PC-9 (cell line): ENCODE data around the gene KIAA1191. TPM values are rescaled to one million over a fixed set of nuclear protein-coding genes. Genes with fewer than 3 reads are reported as not detected.
A peak's percentile ranks its signal among the peaks of the same experiment; 100 is the strongest.

Source experiments
- BruUV-seq: library from RNA; stranded (reverse); fragments of 400-500 nt; replicated peaks from 2 replicates; lab custom pipeline; 2021; lab: Mats Ljungman, UMichigan
- CTCF ChIA-PET: fragments of 300-600 bp; sonication (Branson Sonifier 250); formaldehyde crosslinking; loops from one replicate; lab custom pipeline; 2022; ENCODE audit warnings: antibody characterized with exemption; lab: Charles Lee
- POLR2A ChIA-PET: fragments of 300-600 bp; sonication (Branson Sonifier 250); formaldehyde crosslinking; loops from one replicate; lab custom pipeline; 2022; ENCODE audit warnings: antibody characterized with exemption; ENCODE audit not compliant: unreplicated experiment; lab: Charles Lee
- DNase-seq, 2 experiments: peaks; one replicate each; pipeline versions ENCODE4 v3.0.0 to v3.0.0-alpha.2; 2015 to 2022; ENCODE audit warnings: mixed read lengths in 1 of 2
- H2AFZ ChIP-seq: fragments of 200-600 bp; sonication (generic); 2 replicates; pipeline ENCODE4 v1.8.1; 2017; ENCODE audit warnings: antibody characterized with exemption
- H3F3A ChIP-seq: fragments of 200-600 bp; sonication (generic); 2 replicates; pipeline ENCODE4 v1.8.1; 2017; ENCODE audit warnings: antibody characterized with exemption, mild to moderate bottlenecking, low read depth; ENCODE audit not compliant: insufficient read depth
- H3K27ac ChIP-seq: fragments of 200-600 bp; sonication (generic); 2 replicates; pipeline ENCODE4 v1.6.1; 2016; ENCODE audit warnings: mixed run types
- H3K27me3 ChIP-seq: fragments of 200-600 bp; sonication (generic); 2 replicates; pipeline ENCODE4 v1.6.1; 2016; ENCODE audit warnings: low read depth, mixed run types; ENCODE audit not compliant: insufficient read depth
- H3K36me3 ChIP-seq: fragments of 200-600 bp; sonication (generic); 2 replicates; pipeline ENCODE4 v1.6.1; 2016; ENCODE audit warnings: low read depth, mixed run types
- H3K4me1 ChIP-seq: fragments of 200-600 bp; sonication (generic); replicated peaks from 2 replicates; pipeline ENCODE4 v1.6.1; 2016; ENCODE audit warnings: mixed run types; ENCODE audit not compliant: insufficient read depth
- H3K4me2 ChIP-seq: fragments of 200-600 bp; sonication (generic); 2 replicates; pipeline ENCODE4 v1.6.1; 2017; ENCODE audit warnings: mixed run types
- H3K4me3 ChIP-seq: fragments of 200-600 bp; sonication (generic); 2 replicates; pipeline ENCODE4 v1.6.1; 2016; ENCODE audit warnings: mixed run types
- H3K79me2 ChIP-seq: fragments of 200-600 bp; sonication (generic); 2 replicates; pipeline ENCODE4 v1.6.1; 2017; ENCODE audit warnings: low read depth, mixed run types
- H3K9me2 ChIP-seq: fragments of 200-600 bp; sonication (generic); 2 replicates; pipeline ENCODE4 v1.8.1; 2017; ENCODE audit warnings: mild to moderate bottlenecking; ENCODE audit not compliant: insufficient read depth
- H3K9me3 ChIP-seq: fragments of 200-600 bp; sonication (generic); 2 replicates; pipeline ENCODE4 v1.8.1; 2016; ENCODE audit warnings: low read depth; ENCODE audit not compliant: insufficient read depth
- H4K20me1 ChIP-seq: fragments of 200-600 bp; sonication (generic); 2 replicates; pipeline ENCODE4 v1.8.1; 2017; ENCODE audit not compliant: insufficient read depth
- CTCF ChIP-seq: fragments of 200-600 bp; sonication (generic); conservative IDR thresholded peaks from 2 replicates; pipeline ENCODE4 v1.6.1; 2017; ENCODE audit warnings: mixed run types, antibody characterized with exemption, mild to moderate bottlenecking, moderate library complexity
- EZH2 ChIP-seq: fragments of 200-600 bp; sonication (generic); IDR thresholded peaks from 2 replicates; pipeline ENCODE4 v1.8.0; 2017; ENCODE audit warnings: antibody characterized with exemption, low read depth
- intact Hi-C: fragments of 100-400 bp; cut with micrococcal nuclease; formaldehyde crosslinking; loops from one replicate; pipeline ENCODE4 v1.10.0; 2022; ENCODE audit not compliant: unreplicated experiment
- total RNA-seq: library from RNA; stranded (reverse); gene quantifications from 2 replicates; pipeline ENCODE4 v1.2.3, GENCODE V29; 2021

The KIAA1191 gene
- total RNA-seq, 1 experiment from 2014 or later = 115 TPM

DNA sequence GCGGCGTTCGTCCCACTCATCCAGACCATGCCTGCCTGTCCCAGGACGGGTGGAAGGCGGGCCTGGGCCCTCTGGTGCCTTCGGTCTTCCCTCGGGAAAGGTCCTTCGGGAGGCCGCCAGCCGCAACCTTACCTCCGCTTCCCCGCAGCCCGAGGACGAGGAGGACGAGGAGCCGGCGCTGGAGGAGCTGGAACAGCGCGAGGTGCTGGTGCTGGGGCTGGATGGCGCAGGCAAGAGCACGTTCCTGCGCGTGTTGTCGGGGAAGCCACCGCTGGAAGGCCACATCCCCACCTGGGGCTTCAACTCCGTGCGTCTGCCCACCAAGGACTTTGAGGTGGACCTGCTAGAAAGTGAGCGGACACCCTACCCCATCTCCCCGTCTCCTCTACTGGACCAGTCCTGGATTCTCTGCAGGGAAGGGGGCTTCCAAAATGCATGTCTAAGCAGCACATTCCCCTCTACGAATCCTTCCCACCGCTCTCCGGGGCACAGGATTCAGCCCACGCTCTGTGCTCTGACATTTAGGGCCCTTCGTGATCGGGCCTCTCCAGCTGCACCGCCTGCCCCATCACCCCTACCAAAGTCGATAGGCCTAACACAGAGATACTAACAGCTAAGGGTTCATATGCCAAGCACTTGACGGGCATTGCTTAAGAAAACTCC lies 4.8 kb upstream of the KIAA1191 start:
- H3K79me2 ChIP-seq = peaks cover 2% of the 10 kb centered on the region; the same call in 1 of the 2 replicates
- no peaks in the 10 kb centered on the region for H3K36me3 ChIP-seq
- H3K9me3 ChIP-seq = no peaks in the 10 kb centered on the region
- H3K27ac ChIP-seq = no peak overlapping the region
- H3K4me1 ChIP-seq = no peaks in the 10 kb centered on the region; the same call in 1 of the 2 replicates
- no peaks in the 10 kb centered on the region for H4K20me1 ChIP-seq
- H3K4me2 ChIP-seq = no peak overlapping the region
- no peak overlapping the region for H2AFZ ChIP-seq
- DNase-seq = no peak
- no peaks in the 10 kb centered on the region for H3K9me2 ChIP-seq
- no peaks in the 10 kb centered on the region for H3F3A ChIP-seq
- H3K4me3 ChIP-seq = no peak overlapping the region
- ChIA-PET CTCF (no interaction called here), POLR2A (no interaction called here)
- TF ChIP-seq EZH2 = no peak
- TF ChIP-seq CTCF = no peak
- intact Hi-C loops = no loop called here
- no peaks in the 10 kb centered on the region for H3K27me3 ChIP-seq
- BruUV-seq = no TSS peak

DNA sequence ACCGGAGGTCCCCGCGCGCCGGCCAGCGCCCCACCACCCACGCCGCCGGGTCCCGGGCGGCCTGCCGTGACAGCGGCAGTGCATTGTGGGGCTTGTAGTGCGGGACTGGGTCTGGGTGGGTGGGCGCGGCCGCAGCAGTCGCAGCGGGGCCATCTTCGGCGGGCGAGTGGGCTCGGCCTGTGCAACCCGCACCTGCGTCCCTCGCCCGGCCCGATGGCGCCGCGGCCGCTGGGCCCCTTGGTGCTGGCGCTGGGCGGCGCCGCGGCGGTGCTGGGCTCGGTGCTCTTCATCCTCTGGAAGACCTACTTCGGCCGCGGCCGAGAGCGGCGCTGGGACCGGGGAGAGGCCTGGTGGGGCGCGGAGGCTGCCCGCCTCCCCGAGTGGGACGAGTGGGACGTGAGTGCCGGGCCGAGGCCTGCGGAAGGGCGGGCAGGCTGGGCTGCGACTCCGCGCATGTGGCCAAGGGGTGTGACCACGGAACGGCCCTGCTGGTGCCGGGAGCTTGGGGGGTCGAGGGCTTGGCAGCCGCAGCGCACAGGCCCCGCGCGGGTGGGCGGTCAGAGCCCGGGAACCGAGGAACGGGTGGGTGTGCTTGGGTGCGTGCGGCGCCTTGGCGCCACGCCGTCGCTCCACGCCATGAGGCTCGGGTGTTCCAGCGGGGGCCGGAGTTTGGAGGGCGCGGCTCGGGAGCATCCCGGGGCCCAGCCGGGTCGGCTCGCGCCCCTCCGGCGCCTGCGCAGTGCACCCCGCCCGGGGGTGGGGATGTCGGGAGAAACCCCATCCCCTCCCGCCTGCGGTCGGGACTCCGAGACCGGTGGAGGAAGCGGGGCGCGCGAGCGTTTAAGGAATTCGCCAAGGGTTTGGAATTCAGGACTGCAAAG lies 4.0 kb upstream of the KIAA1191 start, which contains the start of gene ARL10:
TSS of gene ARL10 (plus strand) at position 137 of the 881 bp plus-strand sequence. CDS start at position 214, 77 bp downstream.
- DNase-seq = peak in 1 of 2 experiments; percentile 17
- no peak within 1 kb of the TSS for H3K4me2 ChIP-seq
- H3K27ac ChIP-seq = no peak within 1 kb of the TSS
- TF ChIP-seq EZH2 (no peak), CTCF (no peak)
- no peaks in the 10 kb centered on the region for H4K20me1 ChIP-seq
- H3K79me2 ChIP-seq = peaks cover 9% of the 10 kb centered on the region
- peaks cover under 1% of the 10 kb centered on the region; the same call in 1 of the 2 replicates for H3K4me1 ChIP-seq
- H3K9me3 ChIP-seq = no peaks in the 10 kb centered on the region
- intact Hi-C loops = no loop called here
- no peak within 1 kb of the TSS for H2AFZ ChIP-seq
- H3K9me2 ChIP-seq = no peaks in the 10 kb centered on the region
- CTCF ChIA-PET = no interaction called here
- H3K4me3 ChIP-seq = no peak within 1 kb of the TSS
- POLR2A ChIA-PET = no interaction called here
- H3F3A ChIP-seq = no peaks in the 10 kb centered on the region
- H3K27me3 ChIP-seq = no peaks in the 10 kb centered on the region
- no TSS peak for BruUV-seq
- H3K36me3 ChIP-seq = no peaks in the 10 kb centered on the region

DNA sequence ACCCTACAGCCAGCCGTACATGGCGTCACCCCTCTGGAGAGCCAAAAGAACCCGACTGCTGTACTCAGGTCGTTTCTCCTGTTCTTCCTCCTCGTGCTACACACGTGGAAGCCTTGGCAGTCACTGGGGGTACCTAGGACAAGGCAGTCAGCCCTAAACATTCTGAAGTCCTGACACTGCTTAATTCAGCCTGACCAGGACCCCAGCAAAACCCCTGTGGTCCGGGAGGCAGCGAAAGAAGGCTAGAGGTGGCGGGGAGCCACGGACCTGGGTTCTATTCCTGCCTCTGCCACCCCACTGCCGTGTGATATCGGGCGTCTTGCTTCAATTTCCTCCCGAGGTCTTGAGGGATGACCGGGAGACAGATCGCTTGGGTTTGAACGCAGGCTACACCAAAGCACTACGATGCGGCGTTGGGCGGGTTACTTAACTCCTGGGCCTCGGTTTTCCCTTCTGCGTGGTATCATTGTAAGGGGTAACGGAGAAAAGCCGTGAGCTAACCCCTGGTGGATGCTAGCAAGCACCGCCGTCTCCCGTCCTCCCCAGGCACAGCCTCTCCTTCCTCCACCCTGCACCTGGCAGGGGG lies 3.3 kb upstream of the KIAA1191 start:
- Histone ChIP-seq H3K27me3 (no peaks in the 10 kb centered on the region), H2AFZ (no peak overlapping the region), H3K27ac (no peak overlapping the region), H3K4me2 (no peak overlapping the region), H4K20me1 (no peaks in the 10 kb centered on the region), H3F3A (no peaks in the 10 kb centered on the region), H3K79me2 (peaks cover 16% of the 10 kb centered on the region), H3K4me1 (peaks cover 6% of the 10 kb centered on the region; the same call in 1 of the 2 replicates), H3K9me2 (no peaks in the 10 kb centered on the region), H3K4me3 (no peak overlapping the region), H3K9me3 (no peaks in the 10 kb centered on the region), H3K36me3 (no peaks in the 10 kb centered on the region)
- ChIA-PET CTCF (no interaction called here), POLR2A (no interaction called here)
- no TSS peak for BruUV-seq
- intact Hi-C loops = no loop called here
- no peak for DNase-seq
- TF ChIP-seq EZH2 (no peak), CTCF (no peak)
